ENCODE measurements around the gene PPIA.

- TF ChIP-seq CTCF (IDR thresholded peaks at IDR 0.05) (no peak), POLR2A (IDR thresholded peaks at IDR 0.05) (no peak)
These were observed 27.1 kb upstream of the PPIA start for GRCh38 chr7:44769376-44769775.

Data from testis (tissue), 2 donors.